D721Med (cell line): ENCODE results near the gene AGPAT2.
A peak's percentile ranks its signal among the peaks of the same experiment; 100 is the strongest.
"Not testable (repeated sequence)": the region's sequence is repeated elsewhere in the genome, so short reads cannot be mapped to it uniquely, and the experiment has no call there.

Experiments used
- DNase-seq: peaks from one replicate; pipeline ENCODE4 v3.0.0; 2011; ENCODE audit warnings: low spot score; ENCODE audit not compliant: insufficient read length
- FAIRE-seq: peaks from 2 replicates; lab custom pipeline; 2011; peaks lifted over from hg19 to GRCh38; lab: Jason Lieb, UNC
- TF ChIP-seq, protein P1 (sequence below): IDR thresholded peaks from 2 replicates; pipeline ENCODE4 v1.5.1; 2012; ENCODE audit warnings: mild to moderate bottlenecking, control low read depth; ENCODE audit not compliant: insufficient read depth; ENCODE audit errors: missing control alignments

AGPAT2 gene

DNA sequence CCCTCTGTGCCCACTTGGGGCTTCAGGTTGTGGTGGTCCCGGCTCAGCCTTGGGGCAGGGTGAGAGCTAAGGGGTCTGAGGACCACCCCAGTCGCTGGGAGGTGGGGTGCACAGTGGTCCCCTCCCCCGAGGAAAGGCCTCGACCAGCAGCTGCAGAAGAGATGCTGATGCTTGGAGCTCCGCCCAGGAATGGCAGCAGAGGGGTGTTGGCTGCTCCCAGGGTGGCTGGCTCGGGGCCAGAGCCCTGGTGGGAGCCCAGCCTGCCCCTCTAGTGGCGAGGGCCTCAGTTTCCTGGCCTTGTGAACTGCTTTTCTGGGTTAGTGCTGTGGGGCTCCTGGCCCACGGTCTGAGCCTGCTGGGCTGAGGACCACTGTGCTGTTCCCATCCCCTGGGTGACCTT, 26.3 kb upstream of the AGPAT2 start:
- DNase-seq (no peak), FAIRE-seq (no peak)
- TF ChIP-seq, protein P1, sequence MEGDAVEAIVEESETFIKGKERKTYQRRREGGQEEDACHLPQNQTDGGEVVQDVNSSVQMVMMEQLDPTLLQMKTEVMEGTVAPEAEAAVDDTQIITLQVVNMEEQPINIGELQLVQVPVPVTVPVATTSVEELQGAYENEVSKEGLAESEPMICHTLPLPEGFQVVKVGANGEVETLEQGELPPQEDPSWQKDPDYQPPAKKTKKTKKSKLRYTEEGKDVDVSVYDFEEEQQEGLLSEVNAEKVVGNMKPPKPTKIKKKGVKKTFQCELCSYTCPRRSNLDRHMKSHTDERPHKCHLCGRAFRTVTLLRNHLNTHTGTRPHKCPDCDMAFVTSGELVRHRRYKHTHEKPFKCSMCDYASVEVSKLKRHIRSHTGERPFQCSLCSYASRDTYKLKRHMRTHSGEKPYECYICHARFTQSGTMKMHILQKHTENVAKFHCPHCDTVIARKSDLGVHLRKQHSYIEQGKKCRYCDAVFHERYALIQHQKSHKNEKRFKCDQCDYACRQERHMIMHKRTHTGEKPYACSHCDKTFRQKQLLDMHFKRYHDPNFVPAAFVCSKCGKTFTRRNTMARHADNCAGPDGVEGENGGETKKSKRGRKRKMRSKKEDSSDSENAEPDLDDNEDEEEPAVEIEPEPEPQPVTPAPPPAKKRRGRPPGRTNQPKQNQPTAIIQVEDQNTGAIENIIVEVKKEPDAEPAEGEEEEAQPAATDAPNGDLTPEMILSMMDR = no peak

DNA sequence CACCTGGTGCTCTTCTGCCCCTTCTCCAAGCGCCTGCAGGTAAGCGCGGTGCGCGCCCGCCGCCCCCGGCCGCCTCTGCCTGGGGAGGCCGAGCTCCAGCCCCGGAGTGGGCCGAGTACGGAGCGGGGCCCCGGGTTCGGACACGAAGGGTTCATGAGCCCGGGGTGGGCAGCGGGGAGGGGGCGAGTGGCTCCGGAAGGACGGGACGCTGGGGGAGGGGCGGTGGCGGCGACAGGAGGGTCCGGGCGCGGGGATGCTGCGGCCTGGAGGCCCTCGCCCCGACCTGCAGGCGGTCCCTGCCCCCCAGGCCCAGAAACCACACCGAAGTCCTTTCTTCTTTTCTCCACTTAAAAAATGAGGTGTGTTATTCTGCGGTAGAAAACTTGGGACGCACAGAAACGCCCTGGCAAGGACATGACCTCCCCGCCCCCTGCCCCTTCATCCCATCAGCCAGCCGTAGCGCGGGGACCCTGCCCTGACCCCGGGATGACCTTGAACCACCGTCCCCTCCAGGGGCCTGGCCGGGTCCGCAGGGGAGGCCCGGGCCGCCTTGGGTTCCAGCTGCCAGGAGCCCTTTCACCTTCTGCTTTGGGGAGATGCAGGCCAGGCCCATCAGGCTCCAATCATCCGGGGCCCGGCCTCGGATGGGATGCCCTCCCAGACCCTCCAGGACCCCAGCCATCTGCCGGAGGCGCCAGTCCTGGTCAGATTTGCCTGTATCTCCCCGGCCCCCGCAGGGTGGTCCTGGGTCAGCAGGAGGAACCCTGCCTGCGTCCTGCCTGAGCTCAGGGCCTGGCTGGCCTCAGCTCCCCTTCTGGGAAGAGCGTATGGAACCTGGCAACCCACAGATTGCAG, 25.7 kb upstream of the AGPAT2 start:
- DNase-seq (no peak), FAIRE-seq (no peak)
- TF ChIP-seq, protein P1 = no peak

DNA sequence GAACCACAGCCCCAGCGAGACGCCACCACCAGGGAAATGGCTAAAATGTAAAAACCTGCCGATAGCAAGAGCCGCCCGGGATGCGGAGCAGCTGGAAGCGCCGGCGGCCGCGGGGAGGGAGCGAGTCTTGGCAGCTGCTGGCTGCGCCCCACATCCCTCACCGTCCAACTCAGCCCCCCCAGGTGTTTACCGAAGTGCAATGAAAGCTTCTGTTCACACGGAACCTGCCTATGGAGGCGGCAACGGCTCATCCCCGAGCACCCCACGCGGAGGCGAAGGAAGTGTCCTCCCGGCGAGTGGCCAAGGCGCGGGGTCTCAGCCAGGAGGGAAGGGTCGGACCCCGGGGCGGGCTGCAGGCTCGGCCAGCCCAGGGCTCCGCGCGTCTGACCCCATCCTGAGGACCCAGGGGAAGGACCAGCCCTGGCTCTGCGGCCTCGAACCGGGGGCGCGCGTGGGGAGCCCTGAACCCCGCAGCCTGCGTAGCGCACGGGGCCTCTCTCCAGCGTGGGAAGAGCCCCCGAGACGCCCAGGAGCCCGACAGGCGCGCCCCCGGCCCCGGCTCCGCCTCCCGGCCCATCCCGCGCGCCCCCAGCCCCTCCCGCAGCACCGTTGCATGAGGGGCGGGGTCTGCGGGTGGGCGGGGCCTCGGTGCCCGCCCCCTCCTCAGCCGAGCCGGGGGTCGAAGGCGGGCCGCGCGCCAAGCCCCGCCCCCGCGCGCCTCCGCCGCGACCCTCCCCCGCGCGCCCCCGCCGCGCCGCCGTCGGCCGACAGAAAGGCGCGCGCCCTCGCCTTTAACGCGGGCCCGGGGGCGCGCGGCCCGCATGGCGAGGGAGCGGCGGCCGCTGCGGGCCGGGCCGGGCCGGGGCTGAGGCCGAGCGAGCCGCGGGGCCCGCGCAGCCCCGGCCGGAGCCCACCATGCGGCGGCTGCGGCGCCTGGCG, 24.8 kb upstream of the AGPAT2 start, which contains the start of gene DIPK1B:
Gene DIPK1B (plus strand): TSS at position 822 of the 939 bp plus-strand sequence. CDS start 94 bp downstream, at position 916.
- peak; percentile 99 for DNase-seq
- TF ChIP-seq, protein P1 = no peak
- no peak for FAIRE-seq

DNA sequence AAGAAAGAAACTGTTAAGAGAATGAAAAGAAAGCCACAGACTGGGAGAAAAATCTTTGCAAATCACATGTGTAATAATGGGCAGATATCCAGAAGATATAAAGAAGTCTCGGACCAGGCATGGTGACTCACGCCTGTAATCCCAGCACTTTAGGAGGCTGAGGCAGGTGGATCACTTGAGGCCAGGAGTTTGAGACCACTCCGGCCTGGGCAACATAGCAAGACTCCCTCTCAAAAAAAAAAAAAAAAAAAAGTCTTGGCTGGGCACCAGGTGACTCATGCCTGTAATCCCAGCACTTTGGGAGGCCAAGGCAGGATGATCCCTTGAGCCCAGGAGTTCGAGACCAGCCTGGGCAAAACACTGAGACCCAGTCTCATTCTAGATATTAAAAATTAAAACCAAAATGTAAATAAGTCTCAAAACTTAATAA, 24.0 kb upstream of the AGPAT2 start:
- FAIRE-seq, DNase-seq: not testable (repeated sequence)

DNA sequence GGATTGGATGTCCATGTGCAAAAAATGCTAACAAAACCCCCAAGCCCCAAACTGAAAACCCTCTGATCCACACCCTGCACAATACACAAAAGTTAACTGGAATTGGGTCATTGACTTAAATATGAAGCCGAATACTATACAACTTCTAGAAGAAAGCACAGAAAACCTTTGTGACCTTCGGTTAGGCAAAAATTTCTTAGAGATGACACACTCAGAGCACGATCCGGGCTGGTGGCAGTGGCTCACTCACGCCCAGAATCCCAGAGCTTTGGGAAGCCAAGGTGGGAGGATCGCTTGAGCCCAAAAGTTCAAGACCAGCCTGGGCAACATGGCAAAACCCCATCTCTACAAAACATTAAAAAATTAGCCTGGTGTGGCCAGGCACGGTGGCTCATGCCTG, 23.3 kb upstream of the AGPAT2 start:
- no peak for FAIRE-seq
- no peak for DNase-seq
- TF ChIP-seq, protein P1 = no peak

GRCh38 chr9:136709454-136710109, 22.3 kb upstream of the AGPAT2 start:
- FAIRE-seq = no peak
- DNase-seq = no peak
- TF ChIP-seq, protein P1 = no peak

DNA sequence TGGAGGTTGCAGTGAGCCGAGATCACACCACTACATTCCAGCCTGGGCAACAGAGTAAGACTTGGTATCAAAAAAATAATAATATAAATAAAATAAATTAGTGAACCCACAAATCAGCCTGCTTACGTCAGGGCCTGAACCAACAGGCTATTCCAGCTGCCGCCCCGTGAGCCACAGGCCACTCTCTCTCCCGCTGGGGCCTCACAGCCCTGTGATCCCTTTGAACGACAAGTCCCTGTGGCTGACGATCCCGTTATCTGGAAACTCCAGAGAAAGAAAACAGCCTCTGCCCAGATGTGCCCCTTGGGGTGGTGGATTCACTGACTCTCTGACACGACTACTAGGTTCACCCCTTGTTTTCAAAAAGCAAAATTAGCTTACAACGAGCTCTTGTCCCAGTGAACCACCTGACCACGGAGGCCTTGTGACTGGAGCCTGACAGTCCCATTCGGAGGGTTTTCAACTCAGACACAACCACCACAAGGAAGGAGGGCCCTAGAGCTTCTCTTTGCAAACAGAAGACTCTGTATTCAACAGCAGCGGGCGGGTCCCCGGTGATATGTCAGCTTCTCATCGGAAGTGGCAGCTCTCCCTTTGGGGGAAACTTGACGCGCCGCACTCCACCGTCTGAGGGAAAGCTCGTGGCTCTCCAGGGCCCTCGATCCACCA, 20.7 kb upstream of the AGPAT2 start:
- FAIRE-seq (no peak), DNase-seq (no peak)
- TF ChIP-seq, protein P1 = no peak
